Measurements from ENCODE around the gene APOD. TPM values are rescaled to one million over a fixed set of nuclear protein-coding genes. Genes with fewer than 3 reads are reported as not detected.

The APOD gene
- total and polyA plus RNA-seq, 9 of the 15 experiments (the other 6 are each of a cell fraction or from before 2014, with no cell fraction given) = 0.18 to 0.50 (median 0.35) TPM; not detected in 1

DNA sequence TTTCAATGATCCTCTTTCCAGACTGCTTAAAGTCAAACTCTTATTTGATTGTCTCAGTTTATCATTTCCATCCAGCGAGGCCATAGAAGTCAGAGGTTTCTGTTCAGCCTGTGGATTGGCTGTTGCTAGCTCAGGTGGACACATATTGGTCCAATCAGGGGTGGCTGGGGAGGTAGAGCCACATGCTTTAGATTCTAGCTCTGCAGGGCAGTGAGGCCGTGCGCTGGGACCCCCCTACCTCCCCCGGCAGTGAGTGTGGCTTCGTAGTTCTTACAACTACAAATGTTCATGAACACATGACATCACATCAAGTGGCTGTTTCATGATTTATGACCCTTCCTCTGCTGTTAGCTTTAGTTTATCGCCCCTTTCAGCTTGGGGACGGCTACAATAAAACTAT lies 18.0 kb downstream of the APOD start:
- H3K36me3 ChIP-seq (ENCODE audit: control insufficient read depth, insufficient read depth, low read length) = no peaks in the 10 kb centered on the region
- no peaks in the 10 kb centered on the region for H3K79me2 ChIP-seq (ENCODE audit: control insufficient read depth, insufficient read depth, low read length)
- in situ Hi-C loops (cut with MboI) (no loop called here), intact Hi-C loops (cut with micrococcal nuclease) (no loop called here)
- DNase-seq (ENCODE audit: extremely low read depth in 1 of 4, low spot score in 3 of 4) = peak in 2 of 4 experiments; percentile 30 to 53
- FAIRE-seq = peak; percentile 72
- ChIA-PET CTCF (ENCODE audit: low intra/inter-chr PET ratio) (no interaction called here), POLR2A (interaction anchor here (1.1 kb wide), 1 partner anchor 22 kb away, joined by 3 read pairs; the partner anchor contains the start of gene PPP1R2)
- H3K4me1 ChIP-seq (replicated peaks in 1 of 2; ENCODE audit: control insufficient read depth in 2 of 2, insufficient read depth in 2 of 2, low read length in 2 of 2) = peaks cover 8% of the 10 kb centered on the region in 2 experiments; a peak in 4 of 5 replicates
- H3K9me3 ChIP-seq (replicated peaks; ENCODE audit: control insufficient read depth, insufficient read depth, low read depth, low read length) = no peaks in the 10 kb centered on the region
- no peaks in the 10 kb centered on the region for H4K20me1 ChIP-seq (replicated peaks; ENCODE audit: control insufficient read depth, insufficient read depth, low read length)
- peak overlapping the region; percentile 64 for H2AFZ ChIP-seq (ENCODE audit: low read depth, low read length)
- no peak overlapping the region for H3K4me3 ChIP-seq
- peak; percentile 47 for ATAC-seq
- no peaks in the 10 kb centered on the region for H3K9me1 ChIP-seq (ENCODE audit: control insufficient read depth, insufficient read depth, low read length)
- 7% methylated on average over 7 of the region's 7 CpGs for WGBS (ENCODE audit: insufficient coverage, low coverage, missing lambda C conversion rate)
- H3K27me3 ChIP-seq (ENCODE audit: control insufficient read depth in 2 of 2, insufficient read depth in 2 of 2, low read length in 2 of 2) = peaks cover 2 to 9% of the 10 kb centered on the region in 2 experiments; a peak in 4 of 5 replicates
- no TSS peak for BruUV-seq (replicated peaks)
- H3K27ac ChIP-seq (ENCODE audit: extremely low read depth, low read depth, low read length) = no peak overlapping the region
- H3K9ac ChIP-seq (ENCODE audit: insufficient read depth in 1 of 2, low read depth in 2 of 2, low read length in 2 of 2) = no peak overlapping the region
- H3K4me2 ChIP-seq (ENCODE audit: insufficient read depth, low read length) = peak overlapping the region; percentile 28; the same call in 1 of the 2 replicates
- TF ChIP-seq, protein P1, sequence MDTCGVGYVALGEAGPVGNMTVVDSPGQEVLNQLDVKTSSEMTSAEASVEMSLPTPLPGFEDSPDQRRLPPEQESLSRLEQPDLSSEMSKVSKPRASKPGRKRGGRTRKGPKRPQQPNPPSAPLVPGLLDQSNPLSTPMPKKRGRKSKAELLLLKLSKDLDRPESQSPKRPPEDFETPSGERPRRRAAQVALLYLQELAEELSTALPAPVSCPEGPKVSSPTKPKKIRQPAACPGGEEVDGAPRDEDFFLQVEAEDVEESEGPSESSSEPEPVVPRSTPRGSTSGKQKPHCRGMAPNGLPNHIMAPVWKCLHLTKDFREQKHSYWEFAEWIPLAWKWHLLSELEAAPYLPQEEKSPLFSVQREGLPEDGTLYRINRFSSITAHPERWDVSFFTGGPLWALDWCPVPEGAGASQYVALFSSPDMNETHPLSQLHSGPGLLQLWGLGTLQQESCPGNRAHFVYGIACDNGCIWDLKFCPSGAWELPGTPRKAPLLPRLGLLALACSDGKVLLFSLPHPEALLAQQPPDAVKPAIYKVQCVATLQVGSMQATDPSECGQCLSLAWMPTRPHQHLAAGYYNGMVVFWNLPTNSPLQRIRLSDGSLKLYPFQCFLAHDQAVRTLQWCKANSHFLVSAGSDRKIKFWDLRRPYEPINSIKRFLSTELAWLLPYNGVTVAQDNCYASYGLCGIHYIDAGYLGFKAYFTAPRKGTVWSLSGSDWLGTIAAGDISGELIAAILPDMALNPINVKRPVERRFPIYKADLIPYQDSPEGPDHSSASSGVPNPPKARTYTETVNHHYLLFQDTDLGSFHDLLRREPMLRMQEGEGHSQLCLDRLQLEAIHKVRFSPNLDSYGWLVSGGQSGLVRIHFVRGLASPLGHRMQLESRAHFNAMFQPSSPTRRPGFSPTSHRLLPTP (IDR thresholded peaks at IDR 0.05; ENCODE audit: borderline replicate concordance, extremely low read depth, insufficient read length) = no peak
- TF ChIP-seq, protein P2, sequence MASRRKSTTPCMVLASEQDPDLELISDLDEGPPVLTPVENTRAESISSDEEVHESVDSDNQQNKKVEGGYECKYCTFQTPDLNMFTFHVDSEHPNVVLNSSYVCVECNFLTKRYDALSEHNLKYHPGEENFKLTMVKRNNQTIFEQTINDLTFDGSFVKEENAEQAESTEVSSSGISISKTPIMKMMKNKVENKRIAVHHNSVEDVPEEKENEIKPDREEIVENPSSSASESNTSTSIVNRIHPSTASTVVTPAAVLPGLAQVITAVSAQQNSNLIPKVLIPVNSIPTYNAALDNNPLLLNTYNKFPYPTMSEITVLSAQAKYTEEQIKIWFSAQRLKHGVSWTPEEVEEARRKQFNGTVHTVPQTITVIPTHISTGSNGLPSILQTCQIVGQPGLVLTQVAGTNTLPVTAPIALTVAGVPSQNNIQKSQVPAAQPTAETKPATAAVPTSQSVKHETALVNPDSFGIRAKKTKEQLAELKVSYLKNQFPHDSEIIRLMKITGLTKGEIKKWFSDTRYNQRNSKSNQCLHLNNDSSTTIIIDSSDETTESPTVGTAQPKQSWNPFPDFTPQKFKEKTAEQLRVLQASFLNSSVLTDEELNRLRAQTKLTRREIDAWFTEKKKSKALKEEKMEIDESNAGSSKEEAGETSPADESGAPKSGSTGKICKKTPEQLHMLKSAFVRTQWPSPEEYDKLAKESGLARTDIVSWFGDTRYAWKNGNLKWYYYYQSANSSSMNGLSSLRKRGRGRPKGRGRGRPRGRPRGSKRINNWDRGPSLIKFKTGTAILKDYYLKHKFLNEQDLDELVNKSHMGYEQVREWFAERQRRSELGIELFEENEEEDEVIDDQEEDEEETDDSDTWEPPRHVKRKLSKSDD (conservative IDR thresholded peaks at IDR 0.05; ENCODE audit: low read length) = no peak
- no peak for TF ChIP-seq PTTG1 (tag; IDR thresholded peaks at IDR 0.05; ENCODE audit: low read depth)
- no peak for TF ChIP-seq SREBF1 (IDR thresholded peaks at IDR 0.05; ENCODE audit: borderline replicate concordance, low read depth, low read length)
- no peak for TF ChIP-seq GTF2F1 (IDR thresholded peaks at IDR 0.05; ENCODE audit: low read depth, low read length)
- no peak for TF ChIP-seq U2AF2 (optimal IDR thresholded peaks at IDR 0.05; ENCODE audit: low read depth, low read length)
- TF ChIP-seq NFIX (CRISPR knock-in tag; IDR thresholded peaks at IDR 0.05; ENCODE audit: low read depth) = no peak
- TF ChIP-seq MEF2A (IDR thresholded peaks at IDR 0.05; ENCODE audit: control insufficient read depth, low read depth, low read length) = no peak
- TF ChIP-seq, protein P3, sequence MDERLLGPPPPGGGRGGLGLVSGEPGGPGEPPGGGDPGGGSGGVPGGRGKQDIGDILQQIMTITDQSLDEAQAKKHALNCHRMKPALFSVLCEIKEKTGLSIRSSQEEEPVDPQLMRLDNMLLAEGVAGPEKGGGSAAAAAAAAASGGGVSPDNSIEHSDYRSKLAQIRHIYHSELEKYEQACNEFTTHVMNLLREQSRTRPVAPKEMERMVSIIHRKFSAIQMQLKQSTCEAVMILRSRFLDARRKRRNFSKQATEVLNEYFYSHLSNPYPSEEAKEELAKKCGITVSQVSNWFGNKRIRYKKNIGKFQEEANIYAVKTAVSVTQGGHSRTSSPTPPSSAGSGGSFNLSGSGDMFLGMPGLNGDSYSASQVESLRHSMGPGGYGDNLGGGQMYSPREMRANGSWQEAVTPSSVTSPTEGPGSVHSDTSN (CRISPR knock-in tag; IDR thresholded peaks at IDR 0.05; ENCODE audit: low read depth) = 0 out of 2 replicates have a peak, but pooled peaks have one; percentile 27
- TF ChIP-seq, protein P3 (tag; conservative IDR thresholded peaks at IDR 0.05; ENCODE audit: low read depth) = peak; percentile 93
- TF ChIP-seq GABPB1 (CRISPR knock-in tag; IDR thresholded peaks at IDR 0.05) = no peak
- TF ChIP-seq ZKSCAN1 (IDR thresholded peaks at IDR 0.05; ENCODE audit: low read depth, low read length) = no peak
